Erythroblast (primary cell): ENCODE measurements around the gene ANKRD55.

Experiments
- GATA1 ChIP-seq: IDR thresholded peaks from 2 replicates; pipeline ENCODE4 v1.6.1; 2011; ENCODE audit warnings: low read depth, mild to moderate bottlenecking, control low read depth, low read length, moderate library complexity
- POLR2A ChIP-seq: IDR thresholded peaks from 2 replicates; pipeline ENCODE4 v1.6.1; 2011; ENCODE audit warnings: mild to moderate bottlenecking, low read length

DNA sequence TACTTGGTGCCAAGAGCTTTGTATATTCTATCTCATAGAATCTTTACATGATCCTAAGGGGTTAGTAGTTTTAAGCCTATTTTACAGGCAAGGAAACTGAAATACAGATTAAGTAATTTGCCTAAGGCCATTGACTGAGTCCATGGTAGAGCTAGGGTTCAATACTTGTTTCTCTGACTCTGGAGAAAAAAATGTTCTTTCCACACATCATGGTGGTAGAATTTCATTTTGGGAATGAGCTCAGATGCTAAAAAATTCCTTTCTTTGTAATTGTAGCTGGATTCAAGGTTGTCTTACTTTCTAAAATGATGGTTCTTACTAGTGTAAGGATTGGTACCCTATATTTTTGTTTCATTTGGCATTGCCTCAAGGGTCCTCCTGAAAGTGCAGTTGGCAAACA lies 86.0 kb downstream of the ANKRD55 start:
- TF ChIP-seq POLR2A (no peak), GATA1 (no peak)
